NB4 (cell line): Measurements from ENCODE around the gene CXCL13.

Source experiments
- DNase-seq: peaks from one replicate; pipeline ENCODE4 v3.0.0; 2010; ENCODE audit warnings: low read depth
- H3K4me3 ChIP-seq: one replicate; pipeline ENCODE4 v1.5.1; 2011; ENCODE audit warnings: mild to moderate bottlenecking, low read depth, low read length, moderate library complexity
- CTCF ChIP-seq: IDR thresholded peaks from one replicate; pipeline ENCODE4 v1.5.1; 2012; ENCODE audit warnings: low read depth, low read length
- MAX ChIP-seq: IDR thresholded peaks from 2 replicates; pipeline ENCODE4 v1.6.1; 2011; ENCODE audit warnings: low read depth, low read length
- MYC ChIP-seq: IDR thresholded peaks from 2 replicates; pipeline ENCODE4 v1.6.1; 2011; ENCODE audit warnings: low read depth, low read length
- POLR2A ChIP-seq: IDR thresholded peaks from 2 replicates; pipeline ENCODE4 v1.6.1; 2011; ENCODE audit warnings: mild to moderate bottlenecking; ENCODE audit not compliant: insufficient read length; ENCODE audit errors: extremely low read depth

CXCL13 gene

GRCh38 chr4:77618383-77619241 lies 13.0 kb downstream of the CXCL13 start:
- peak; percentile 81 for TF ChIP-seq CTCF
- TF ChIP-seq MYC = no peak
- no peak for TF ChIP-seq POLR2A
- peak; percentile 62 for DNase-seq
- H3K4me3 ChIP-seq = no peak overlapping the region

DNA sequence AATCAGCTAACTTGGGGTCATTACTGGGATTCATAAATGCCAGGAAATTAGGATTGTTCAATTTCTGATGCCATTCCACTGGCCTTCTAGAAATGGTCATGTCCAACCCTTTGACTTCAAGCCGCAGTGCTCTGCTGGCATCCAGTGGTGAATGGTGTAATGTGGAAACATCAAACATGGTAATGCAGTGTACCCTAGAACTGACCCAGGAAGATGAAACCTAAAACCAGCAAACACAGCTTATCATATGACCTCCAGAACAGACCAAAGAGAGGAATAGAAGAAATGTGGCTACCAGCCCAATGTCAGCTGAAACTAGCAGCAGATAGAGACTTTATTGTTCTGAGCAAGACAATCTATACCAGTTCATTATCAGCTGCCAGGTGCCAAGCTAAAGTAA lies 13.8 kb downstream of the CXCL13 start:
- no peak for DNase-seq
- no peak overlapping the region for H3K4me3 ChIP-seq
- TF ChIP-seq CTCF (no peak), MYC (no peak), POLR2A (no peak), MAX (no peak)

DNA sequence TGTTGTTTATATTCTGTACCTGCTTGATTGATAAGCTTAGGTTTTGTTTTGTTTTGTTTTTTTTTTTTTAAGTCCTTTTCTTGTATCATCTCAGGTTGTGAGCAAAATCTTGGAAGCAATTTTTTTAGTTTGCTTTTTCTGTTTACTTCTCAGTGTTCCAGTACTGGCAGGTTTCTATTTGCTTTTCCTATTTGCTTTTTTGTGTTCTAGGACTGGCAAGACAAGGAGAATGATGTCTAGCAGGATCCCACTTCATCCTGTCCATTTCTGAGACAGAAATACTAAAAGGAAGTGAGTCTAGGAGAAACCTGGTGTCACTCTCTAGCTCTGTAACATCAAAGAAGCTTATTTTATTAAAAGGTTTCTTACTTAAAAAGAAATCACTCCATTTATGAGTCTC lies 15.6 kb downstream of the CXCL13 start:
- no peak for TF ChIP-seq MAX
- TF ChIP-seq POLR2A = no peak
- no peak overlapping the region for H3K4me3 ChIP-seq
- no peak for DNase-seq

DNA sequence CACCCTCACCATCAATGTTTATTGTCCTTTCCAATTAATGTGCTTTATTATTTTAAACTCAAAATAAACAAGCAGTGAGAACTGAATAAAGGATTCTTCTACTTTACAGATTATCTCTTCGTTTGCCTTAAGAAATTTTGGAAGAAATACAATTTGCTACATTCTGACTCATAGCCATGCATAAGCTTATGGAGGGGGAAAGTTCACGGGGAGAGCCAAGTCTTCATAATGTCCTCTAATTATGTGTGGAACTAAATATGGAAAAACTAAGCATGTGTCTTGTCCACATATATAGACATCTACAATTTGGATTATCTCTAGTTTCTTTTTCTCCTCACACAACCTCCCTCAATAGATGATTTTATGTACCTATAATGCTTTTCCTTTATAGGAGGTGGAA lies 17.5 kb downstream of the CXCL13 start:
- TF ChIP-seq MAX = no peak
- no peak for TF ChIP-seq MYC
- TF ChIP-seq POLR2A = no peak
- no peak for TF ChIP-seq CTCF
- no peak overlapping the region for H3K4me3 ChIP-seq
- no peak for DNase-seq

- H3K4me3 ChIP-seq = no peak overlapping the region
- TF ChIP-seq POLR2A (no peak), CTCF (no peak), MYC (no peak), MAX (no peak)
- DNase-seq = no peak
These were observed 18.6 kb downstream of the CXCL13 start for GRCh38 chr4:77624213-77624612.

GRCh38 chr4:77625485-77625884 lies 19.9 kb downstream of the CXCL13 start:
- no peak for TF ChIP-seq POLR2A
- no peak for TF ChIP-seq CTCF
- no peak for TF ChIP-seq MYC
- no peak for TF ChIP-seq MAX
- no peak overlapping the region for H3K4me3 ChIP-seq
- DNase-seq = no peak
